CD4-positive, alpha-beta T cell treated with Interleukin-6 for 4 hours (primary cell): ENCODE results near the gene BFSP2.
"Not testable (repeated sequence)": the region's sequence is repeated elsewhere in the genome, so short reads cannot be mapped to it uniquely, and the experiment has no call there.

Experiments
- DNase-seq: peaks from one replicate; pipeline ENCODE4 v3.0.0-alpha.2; 2020; ENCODE audit warnings: mixed read lengths

BFSP2 gene

DNA sequence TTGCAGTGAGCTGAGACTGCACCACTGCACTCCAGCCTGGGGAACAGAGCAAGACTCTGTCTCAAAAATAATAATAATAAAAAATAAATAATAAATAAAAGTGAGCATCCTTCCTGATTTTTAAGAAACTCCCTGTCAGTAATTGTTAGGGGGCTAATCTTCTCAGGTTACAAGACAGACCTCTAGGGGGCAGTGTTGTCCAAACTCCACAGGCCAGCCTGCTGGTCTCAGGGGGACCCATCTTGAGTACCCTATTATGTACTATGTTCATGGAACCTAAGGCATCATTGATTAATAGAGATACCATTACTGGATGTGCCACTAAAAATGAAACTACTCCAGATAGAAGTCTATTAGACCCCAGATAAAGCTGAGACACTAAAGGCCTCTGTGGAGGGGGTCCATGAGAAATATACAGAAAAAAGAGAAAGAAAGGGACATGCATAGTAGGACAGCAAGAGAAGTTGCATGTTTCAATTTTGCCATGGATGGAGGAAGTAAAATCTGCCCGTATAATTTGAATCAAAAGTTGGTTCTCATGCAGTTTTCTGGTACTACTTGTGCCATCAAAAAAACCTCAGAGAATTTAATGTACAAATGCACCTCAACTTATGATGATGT, 88.2 kb downstream of the BFSP2 start:
- DNase-seq: peak; percentile 76

DNA sequence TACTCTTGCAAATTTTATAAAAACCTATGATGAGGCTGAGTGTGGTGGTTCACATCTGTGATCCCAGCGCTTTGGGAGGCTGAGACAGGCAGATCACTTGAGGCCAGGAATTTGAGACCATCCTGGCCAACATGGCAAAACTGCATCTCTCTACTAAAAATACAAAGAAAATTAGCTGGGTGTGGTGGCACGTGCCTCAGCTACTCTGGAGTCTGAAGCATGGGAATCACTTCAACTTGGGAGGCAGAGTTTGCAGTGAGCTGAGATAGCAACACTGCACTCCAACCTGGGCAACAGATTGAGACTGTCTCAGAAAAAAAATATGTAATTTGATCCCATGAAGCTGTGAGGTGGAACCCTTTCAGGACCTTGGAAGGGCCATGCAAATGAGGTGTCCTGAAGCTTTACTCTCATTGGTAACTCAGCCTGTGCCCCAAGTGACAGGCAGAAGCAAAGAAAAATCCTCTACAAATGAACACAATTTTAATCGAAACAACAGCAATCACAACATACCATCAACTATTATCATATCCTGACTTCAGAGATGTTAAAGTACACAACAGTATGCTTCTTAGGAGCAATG, 89.0 kb downstream of the BFSP2 start:
- no peak for DNase-seq

DNA sequence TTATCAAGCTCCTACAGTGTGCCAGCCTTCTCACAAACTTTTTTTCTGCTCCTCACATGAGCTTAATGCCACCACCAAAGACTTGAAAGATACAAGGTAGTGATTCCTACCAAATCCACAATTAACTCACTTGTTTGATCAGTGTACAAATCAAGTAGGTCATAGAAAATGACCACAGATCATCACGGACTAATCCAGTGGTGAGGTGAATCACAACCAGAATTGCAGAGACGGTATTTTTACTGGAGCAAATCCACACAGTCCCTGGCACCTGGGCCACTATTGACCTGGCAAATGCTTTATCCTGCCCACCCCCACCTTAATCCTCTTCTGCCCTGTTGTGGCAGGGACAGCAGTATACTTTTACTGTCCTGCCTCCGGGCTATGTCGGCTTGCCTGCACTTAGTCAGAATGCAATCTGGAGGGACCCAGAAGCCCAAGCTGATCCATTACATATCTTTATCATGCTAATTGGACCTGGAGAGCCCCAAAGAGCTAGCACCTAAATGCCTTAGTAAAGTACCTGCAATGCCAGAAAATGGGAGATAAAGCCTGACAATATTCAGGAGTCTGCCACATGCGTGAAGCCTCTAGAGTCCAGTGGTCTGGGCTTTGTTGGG, 89.7 kb downstream of the BFSP2 start:
- DNase-seq: no peak

DNA sequence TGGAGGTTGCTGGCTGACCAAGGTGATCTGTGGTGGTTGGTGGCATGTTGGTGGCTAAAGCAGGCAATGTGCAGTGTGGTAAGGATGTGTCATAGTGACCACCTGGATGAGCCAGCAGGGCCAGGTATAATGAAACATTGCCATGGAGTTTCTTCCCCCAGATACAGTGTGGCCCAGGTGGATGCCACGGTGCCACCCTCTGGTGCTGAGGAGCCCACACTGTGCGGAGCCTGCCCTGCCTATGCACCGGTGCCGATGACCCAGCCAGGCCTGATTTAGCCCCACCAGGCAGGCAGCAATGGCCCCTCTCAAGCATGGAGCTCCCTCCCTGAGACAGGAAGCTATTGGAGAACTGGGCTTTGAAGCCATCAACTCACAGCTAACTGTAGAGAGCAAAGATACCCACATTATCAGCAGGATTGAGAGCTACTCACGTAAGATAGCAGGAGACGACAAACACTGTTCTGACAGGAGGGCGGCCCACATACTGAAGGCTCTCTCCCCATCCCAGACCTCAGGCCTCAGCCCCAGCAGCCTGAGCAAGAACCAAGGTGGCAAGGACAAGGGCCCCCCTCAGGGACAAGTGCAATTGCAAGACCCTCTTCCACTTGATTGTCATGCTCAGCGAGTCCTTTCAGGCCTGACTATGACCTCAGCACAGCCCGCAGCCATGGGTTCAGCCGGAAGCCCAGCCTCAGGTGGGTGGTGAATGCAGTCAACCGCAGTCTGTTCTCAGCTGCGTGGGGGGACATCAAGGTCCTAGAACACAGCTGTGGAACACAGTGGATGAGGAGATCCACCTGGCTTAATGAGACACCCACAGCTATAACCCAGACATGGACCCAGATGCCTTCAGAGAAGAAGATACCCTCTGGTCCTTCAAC, 90.9 kb downstream of the BFSP2 start:
- DNase-seq: peak; percentile 71

DNA sequence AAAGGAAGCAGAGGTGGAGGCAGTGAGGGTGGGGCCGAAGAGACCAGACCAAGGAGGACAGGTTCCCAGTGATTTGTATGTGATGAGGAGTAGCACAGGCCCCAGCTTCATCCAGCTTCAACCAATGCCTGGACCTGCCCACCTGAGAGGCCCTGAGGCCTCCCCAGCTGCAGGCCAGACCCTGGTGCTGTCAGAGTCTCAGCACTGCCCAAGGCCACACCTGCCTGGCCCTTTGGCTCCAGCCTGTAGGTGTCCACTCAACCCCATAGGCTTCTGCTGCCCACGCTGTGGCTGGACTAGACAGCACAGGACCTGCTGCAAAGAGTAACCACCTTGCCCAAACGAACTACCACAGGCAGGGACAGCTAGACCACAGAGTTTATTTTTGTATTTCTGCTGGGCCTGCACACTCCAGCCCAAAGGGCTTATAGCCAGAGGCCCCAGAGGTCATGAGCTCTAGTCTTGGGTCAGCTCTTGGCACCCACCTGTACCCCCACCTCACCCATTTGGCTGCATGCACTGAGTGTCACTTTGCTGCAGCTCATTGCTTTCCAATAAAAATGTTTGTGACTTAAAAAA, 91.7 kb downstream of the BFSP2 start:
- no peak for DNase-seq

DNA sequence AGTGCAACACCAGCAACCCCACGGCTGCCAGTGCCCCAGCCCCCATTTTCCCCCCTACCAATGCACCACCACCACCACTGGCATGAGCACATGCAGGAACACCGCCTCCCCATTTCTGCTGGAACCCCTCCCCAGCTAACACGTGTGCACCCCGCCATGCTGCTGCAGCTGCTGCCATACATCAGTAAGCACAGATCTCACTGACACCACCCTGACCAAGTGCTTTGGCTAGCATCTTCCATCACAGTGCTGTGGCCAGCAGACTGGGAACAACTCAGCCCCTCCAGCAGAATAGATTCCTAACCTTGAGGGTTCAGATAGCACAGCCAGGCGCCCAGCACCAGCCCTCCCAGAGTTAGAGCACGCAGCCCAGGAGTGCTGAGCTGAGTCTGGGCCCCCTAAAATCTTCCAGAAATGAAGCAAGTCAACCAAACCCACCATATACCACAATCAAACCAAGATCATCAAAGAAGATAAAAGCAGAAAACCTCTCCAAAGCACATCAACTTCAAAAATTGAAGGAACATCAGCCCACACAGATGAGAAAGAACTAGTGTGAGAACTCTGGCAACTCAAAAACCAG, 92.4 kb downstream of the BFSP2 start:
- no peak for DNase-seq

DNA sequence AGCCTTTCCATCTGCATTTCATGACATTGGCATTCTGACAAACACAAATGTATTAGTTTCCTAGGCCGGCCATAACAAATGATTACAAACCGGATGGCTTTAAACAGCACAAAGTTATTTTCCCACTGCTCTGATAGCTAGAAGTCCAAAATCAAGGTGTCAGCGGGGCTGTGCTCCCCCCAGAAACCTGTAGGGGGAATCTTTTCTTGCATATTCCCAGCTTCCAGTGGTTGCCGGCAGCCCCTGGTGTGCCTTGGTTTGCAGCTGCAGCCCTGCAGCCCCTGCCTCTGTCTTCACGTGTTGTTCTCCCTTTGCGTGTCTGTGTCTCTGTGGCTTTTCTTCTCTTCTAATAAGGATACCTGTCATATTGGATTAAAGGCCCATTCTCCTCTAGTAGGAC, 94.6 kb downstream of the BFSP2 start:
- DNase-seq: no peak

DNA sequence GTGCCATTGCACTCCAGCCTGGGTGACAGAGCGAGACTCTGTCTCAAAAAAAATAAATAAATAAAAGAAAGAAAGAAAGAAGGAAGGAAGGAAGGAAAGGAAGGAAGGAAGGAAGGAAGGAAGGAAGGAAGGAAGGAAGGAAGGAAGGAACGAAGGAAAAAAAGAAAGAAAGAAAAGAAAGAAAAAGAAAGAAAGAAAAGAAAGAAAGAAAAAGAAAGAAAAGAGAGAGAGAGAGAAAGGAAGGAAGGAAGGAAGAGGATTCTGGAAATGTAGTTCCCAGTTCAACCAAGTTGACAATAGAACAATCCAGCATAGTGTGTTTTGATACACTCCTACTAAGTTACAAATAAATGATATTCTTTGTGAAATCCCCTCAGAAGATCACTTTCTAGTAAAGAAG, 102.7 kb downstream of the BFSP2 start:
- not testable (repeated sequence) for DNase-seq

DNA sequence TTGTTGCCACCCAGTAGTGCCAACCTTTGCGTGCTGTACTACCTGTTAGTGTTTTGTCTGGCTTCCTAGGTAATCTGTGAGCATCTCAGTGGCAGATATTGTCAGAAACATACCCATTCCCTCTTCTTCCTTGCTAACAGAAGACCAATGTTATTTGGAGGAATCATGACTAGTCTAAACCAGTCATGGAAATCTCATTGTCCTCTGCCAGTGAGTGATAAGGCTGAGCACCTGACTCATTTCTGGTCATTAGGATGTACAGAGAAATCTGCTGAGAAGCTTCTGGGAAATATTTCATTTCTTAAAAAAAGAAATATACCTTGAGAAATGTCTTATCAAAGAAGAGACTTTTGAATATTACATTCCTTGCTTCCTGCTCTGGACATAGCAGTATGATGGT, 103.6 kb downstream of the BFSP2 start:
- no peak for DNase-seq

DNA sequence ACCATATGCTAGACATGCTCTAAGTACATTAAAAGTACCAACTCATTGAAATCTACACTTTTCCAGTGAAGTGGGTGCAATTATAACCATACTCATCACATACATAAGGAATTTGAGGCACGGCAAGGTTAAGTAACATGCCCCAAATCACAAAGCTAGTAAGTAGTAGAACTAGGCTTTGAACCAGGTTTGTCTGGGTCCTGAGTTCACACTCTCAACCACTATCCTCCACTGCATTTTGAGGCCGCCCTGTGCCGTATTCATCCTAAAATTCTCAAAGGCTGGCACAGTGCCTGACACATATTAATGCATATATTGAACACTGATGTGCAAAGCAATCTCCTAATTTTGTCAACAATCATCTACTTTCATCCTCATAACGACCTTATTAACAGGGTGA, 104.9 kb downstream of the BFSP2 start:
- no peak for DNase-seq

DNA sequence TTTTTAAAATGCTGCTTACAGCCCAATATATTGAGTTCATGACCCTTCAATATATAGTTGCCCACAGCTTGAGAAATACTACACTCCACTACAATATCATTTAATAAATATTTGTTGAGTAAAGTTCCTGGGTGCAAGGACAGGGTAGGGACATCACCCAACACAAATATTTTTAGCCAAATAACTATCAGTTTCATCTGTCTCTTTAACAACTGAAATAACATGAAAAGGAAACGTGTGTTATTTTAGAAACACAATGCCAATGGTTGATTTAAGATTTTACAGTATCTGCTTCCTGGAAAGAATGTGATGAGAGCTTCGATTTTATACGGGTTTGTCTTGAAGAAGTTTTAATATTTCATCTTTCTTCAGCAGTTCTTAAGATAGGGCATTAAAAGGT, 106.0 kb downstream of the BFSP2 start:
- no peak for DNase-seq

DNA sequence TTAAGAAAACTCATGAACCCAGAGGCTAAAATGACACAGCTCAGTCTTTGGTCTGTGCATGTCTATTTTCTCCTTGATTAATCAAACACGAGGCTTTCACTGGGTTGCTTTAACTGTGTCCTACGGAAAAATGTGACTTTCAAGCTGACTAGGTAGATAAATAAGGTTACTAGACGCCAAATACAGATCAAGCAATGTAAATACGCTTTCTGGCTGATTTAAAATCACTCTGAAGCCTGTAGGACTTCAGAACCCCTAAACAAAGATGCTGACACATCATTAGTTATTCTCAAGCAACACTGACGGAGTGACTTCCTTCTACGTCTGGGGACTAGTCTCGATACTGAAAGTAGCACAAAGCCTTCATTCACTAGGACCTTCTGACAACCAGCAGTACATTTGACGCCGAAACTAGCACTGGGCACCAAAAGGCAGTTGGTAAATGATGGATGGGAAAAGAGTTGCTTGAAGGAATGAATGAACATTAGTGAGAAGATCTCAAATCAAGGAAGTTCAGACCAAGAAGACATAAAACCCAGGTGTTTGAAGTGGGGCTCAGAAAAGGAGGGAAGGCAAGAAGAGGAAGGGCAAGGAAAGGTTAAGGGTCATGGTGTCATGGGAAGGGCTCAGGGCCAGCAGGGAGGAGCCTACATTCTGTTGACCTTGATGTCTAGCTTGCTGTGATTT, 106.5 kb downstream of the BFSP2 start:
- peak; percentile 39 for DNase-seq

DNA sequence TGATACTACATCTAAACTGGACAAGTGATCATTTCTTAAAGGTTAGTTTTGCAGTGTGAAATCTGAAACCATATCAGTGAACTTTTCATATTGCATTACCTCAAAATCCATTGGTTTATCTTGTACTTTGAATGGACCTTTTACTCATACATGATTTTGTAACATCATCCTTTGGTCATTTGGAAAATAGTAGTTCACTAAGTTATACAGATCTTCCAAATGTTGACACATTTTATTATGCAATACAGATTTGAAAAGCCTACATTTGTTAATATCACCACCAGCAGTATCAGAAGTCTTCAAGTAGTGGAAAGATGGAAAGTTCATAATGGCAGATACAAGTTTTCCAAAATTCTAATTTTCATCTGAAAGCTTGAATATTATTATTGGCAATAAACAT, 109.6 kb downstream of the BFSP2 start:
- no peak for DNase-seq

DNA sequence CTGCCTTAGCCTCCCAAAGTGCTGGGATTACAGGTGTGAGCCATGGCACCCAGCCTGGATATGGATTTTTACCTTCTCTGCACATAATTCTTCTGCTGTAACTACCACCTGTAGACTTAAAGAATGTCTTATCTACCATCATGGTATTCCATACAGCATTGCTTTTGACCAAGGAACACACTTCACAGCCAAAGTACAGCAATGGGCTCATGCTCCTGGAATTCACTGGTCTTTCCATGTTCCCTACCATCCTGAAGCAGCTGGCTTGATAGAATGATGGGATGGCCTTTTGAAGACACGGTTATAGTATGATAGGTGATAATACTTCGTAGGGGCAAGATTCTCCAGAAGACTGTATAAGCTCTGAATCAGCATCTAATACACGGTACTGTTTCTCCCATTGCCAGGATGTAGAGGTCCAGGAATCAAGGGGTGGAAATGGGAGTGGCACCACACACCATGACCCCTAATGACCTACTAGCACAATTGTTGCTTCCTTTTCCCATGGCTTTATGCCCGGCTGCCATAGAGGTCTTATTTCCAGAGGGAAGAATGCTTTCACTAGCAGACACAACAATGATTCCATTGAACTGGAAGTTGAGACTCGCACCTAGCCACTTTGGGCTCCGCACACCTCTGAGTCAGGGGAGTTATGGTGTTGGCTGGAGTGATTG, 112.7 kb downstream of the BFSP2 start:
- DNase-seq: no peak

DNA sequence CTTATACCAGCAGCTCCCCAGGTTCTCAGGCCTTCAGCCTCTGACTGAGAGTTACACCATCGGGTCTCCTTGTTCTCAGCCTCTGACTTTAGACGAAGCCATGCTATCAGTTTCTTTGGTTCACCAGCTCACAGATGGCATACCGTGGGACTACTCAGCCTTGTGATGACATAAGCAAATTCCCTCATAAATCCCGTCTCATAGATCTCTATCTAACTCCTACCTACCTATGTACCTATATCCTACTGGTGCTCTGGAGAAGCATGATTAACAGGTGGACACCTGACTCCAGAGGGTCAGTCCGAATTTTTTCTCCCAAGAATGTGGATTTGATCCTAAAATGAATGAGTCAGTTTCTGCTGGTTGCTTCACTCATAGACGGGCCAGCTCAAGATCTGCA, 114.6 kb downstream of the BFSP2 start:
- no peak for DNase-seq

DNA sequence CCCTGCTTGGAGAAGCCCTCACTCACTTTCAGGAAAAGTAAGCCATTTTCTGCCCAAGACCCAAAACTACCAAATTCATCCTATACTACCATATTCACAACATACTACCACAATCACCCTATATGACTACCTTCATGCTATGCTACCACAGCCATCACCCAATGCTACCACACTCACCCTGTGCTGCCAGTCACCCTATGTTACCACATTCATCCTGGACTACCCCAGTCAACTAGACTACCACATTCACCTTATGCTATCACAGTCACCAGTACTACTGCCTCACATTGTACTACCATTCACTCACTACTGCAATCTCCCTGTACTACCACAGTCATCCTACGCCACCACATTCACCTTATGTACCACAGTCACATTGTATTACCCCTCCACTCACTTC, 115.3 kb downstream of the BFSP2 start:
- no peak for DNase-seq

DNA sequence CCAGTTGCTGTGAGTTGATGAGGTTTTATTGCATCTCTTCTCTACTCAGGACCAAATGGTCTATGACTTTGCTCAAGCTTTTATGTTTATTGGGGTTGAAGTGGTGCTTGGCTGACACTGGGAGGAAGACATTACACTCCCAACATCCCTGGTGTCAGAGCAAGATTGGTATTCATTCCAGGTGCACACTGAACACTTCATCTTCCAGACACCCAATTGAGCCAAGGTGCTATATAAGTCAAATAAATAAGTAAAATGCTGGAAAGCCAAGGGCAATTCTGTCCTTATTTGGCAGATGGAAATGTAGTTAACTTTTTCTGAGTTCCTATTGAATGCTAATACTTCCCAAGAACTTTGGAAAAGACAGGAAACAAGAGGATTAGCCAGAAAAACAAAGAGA, 120.4 kb downstream of the BFSP2 start:
- no peak for DNase-seq

DNA sequence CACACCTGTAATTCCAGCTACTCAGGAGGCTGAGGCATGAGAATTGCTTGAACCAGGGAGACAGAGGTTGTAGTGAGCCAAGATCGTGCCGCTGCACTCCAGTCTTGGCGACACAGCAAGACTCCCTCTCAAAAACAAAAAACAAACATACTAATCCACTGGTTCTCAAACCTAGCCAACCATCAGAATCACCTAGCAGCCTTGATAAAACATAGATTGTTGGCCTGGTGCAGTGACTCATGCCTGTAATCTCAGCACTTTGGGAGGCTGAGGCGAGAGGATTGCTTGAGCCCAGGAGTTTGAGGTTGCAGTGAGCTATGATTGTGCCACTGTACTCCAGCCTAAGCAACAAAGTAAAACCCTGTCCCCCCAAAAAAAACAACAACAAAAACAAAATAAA, 121.1 kb downstream of the BFSP2 start:
- DNase-seq: not testable (repeated sequence)

DNA sequence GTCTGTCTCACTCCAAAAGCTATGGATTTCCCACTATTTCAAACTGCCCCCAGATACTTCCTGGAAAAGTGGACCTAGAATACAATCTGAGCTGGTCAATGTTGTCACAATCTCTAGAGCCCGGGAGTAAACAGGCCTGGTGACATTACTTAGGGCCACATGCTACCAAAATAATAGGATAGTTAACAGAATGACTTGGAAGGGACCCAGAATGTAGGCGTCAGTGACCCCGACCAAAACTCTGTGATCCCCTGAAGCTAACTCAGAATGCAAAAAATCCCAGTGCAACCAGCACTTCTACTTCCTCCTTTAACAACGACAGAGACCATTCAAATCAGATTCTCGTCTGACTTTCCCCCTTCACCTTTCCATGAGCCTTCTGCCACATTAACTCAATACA, 122.1 kb downstream of the BFSP2 start:
- no peak for DNase-seq

DNA sequence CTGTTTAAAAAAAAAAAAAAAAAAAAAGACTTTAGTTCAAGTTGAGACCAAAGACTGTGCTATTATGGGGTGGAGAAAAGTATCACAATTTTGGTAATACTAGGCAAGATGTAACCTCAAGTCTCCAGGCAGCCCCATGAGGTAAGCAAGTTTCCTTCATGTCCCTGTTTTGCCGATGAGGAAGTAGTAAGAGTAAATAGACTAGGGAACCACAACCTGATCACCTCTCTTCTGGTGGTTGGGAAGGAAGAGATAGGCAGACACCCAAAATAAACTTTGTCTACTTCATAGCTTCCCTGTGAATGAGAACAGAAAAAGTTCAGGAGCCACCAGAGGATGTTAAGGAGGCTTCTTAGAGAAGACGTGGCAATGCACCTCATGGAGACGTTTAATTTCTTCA, 123.9 kb downstream of the BFSP2 start:
- DNase-seq: not testable (repeated sequence)
